GM18526 (cell line): ENCODE data around the gene MTHFD1L.

Experiments
- POLR2A ChIP-seq: IDR thresholded peaks from 3 replicates; pipeline ENCODE4 v1.6.1; 2011; ENCODE audit not compliant: insufficient read length; ENCODE audit errors: extremely low read depth

Gene MTHFD1L

DNA sequence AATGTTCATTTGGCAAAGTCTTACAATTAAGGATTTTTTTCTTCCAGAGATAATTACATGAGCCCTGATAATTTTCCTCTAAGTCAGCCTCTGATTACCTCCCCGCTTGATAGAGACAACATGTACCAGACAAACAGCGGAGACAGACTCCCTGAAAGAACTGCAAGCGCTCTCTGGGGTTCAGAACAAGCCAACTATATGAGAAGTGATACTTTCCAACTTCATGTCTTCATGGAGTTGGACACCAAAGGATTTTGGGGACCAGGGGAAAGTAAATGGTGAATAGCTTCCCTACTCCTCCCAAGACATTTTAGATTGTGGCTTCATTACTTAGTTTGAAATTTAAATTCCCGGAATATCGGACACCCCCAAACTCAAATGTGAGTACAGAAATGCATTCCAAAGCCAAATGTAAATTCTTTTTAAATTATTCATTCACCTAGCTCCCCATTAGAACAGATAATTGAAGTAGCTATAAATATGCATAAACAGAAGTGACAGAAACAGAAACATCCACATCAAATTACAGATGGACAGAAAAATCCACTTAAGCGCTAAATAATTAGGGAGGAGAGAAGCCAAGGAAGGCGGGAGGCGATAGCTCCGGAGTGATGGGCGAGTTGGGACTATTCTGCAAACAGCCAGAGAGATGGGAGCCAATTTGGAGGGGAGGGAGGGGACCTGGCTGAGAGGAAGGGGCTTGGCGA, 244.5 kb downstream of the MTHFD1L start:
- no peak for TF ChIP-seq POLR2A

DNA sequence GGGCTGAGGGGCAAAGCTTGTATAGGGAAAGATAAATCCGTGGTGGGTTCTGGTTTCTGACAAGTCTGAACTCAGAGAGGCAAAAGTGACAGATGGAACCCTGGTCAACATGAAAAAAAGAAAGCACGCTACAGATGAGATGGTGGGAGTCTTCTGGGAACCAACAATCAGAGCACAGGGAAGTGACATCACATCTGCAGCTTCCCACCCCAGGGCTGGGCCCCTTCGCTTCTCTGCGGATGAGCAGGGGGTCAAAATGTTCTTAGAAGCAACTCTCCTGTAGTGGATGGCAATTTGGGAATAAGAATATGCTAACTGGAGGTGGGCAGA, 245.0 kb downstream of the MTHFD1L start:
- no peak for TF ChIP-seq POLR2A

DNA sequence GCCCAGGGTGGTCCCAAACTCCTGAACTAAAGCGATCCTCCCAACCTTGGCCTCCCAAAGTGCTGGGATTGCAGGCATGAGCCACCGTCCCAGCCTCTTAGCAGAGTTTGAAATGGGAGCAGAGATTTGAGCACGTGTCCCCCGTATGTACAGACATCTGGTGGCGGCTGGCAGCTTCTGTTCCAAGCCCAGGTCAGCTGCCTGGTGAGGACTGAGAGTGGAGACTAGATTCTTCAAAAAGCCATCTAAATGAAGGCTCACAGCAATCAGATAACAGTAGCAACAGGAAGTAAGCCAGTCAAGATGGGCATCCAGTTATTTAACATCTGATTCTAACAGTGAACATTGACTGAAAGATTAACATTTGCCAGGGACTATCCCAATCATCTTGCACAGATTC, 246.2 kb downstream of the MTHFD1L start:
- TF ChIP-seq POLR2A, result no peak

DNA sequence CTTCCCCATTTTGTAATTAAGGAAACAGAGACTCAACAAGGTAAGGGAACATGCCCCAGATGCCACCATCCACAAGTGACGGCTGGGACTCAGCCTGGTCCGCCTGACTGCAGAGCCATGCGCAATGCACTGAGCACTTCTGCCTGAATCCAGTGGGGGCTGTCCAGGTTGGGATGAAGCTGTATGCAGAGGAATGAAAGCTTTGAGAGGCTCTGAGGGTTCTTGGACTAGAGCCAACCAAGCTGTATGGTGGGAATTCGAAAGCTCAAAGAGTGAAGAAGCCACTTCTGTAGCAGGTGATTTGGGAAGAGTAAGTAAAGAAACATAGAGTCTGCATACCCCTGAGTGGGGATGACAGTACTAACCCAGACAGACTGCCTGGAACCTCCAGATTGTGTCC, 246.6 kb downstream of the MTHFD1L start:
- TF ChIP-seq POLR2A, result no peak

DNA sequence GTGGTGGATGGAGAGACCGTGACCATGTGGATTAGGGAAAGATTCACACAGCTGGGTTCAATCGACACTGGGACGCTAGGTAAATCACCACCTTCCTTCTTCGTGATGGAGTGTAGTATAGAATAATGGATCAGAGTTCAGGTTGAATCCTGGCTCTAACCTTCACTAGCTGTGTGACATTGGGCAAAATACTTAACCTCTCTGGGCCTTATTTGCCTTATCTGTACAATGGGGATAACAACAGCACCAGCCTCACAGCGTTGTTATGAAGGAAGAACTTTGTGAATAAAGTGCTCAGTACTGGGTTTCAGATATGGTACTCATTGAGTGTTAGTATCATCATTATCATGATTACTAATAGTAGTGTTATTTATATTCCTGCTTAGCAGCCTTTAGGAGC, 248.1 kb downstream of the MTHFD1L start:
- TF ChIP-seq POLR2A, result no peak

DNA sequence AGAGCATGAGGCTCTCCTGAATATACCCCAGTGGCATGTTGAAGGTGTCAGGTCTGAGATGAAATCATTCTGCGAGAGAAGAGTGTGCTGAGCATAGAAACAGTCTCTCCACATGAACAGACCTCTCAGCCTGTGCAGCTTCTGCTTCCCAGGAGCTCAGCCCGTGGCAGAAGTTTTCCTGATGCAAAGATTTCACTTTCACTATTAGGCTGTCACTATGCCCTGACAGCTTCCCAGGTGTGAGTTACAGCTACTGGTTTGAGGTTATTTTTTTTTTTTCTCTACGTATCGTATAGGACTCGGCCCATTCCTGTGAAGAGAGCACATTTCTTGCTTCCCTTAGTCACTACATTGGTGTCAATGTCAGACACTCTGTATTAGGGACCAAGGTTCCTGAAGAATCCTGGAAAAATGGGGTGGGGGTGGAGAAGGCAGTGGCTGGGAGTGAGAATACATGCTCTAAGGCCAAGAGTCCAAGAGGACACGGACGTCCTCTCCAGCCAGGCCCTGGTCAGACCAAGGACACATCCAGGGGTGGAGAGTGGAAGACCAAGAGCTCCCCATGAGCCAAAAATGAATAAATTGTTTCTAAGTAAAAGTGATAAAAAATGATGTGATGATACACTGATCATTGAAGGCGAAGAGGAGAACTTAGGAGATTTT, 253.1 kb downstream of the MTHFD1L start:
- no peak for TF ChIP-seq POLR2A

DNA sequence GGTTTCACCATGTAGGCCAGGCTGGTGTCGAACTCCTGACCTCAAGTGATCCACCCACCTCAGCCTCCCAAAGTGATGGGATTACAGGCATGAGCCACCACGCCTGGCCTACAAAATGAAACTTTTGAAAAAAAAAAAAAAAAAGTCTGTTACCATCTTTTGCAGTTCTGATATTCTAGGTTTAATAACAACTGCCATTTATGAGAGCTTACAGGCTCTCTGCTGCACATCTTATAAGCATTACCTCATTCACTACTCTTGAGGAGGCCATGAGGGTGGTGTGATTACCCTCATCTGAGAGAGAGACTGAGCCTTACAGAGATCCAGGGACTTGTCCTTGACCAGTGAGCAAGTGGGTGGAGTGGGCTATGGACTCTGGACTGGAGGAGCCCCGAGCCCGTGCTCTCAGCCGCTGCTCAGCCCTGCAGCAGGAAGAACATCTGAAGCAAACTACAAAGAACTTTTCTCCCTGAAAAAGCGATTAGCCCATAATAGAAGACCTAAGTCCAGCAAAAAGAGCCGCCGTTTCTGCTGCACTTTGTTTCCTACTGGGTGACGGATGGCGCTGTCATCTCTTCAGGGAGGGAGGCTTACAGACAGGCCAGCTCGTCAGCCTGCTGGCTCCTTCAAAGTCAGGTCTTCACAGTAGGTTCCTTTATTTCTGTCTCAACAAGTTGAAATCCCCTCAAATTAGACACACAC, 254.5 kb downstream of the MTHFD1L start:
- no peak for TF ChIP-seq POLR2A

DNA sequence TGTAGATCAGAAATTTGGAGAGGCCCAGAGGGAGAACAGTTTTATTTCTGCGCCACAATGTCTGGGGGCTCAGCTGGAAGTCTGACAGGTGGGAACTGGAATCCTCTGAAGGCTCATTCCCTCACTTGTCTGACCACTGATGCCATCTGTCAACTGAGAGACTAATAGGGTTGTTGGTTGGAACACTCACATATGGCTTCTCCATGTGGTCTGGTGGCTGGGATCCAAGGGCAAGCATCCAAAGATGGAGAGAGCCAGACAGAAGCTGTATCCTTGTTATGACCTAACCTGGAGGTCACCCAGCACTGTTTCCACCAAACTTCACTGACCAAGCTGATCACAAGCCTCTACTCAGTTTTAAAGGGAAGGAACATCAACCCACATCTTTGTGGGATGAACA, 256.4 kb downstream of the MTHFD1L start:
- TF ChIP-seq POLR2A, result no peak

DNA sequence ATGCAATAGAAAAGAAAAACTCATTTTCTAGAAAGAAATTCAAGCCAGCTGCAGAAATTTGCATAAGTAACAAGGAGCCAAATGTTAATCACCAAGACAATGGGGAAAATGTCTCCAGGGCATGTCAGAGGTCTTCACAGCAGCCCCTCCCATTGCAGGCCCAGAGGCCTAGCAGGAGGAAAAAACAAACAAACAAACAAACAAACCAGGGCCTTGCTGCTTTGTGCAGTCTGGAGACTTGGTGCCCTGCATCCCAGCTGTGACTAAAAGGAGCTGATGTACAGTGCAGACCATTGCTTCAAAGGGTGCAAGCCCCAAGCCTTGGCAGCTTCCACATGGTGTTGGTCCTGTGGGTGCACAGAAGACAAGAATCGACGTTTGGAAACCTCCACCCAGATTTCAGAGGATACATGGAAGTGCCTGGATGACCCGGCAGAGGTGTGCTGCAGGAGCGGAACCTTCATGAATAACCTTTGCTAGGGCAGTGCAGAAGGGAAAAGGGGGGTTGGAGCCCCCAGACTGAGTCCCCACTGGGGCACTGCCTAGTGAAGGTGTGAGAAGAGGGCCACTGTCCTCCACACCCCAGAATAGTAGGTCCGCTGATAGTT, 263.4 kb downstream of the MTHFD1L start:
- no peak for TF ChIP-seq POLR2A

DNA sequence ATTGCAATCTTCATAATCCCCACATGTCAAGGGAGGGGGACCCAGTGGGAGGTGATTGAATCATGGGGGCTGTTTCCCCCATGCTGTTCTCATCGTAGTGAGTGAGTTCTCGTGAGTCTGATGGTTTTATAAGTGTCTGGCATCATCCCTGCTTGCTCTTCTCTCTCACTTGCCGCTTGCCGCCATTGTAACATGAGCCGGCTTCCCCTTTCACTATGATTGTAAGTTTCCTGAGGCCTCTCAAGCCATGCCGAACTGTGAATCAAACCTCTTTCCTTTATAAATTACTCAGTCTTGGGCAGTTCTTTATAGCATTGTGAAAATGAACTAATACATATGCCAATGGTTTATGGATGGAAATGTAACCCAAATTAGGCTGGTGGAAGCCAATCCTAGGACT, 264.8 kb downstream of the MTHFD1L start:
- TF ChIP-seq POLR2A, result no peak

DNA sequence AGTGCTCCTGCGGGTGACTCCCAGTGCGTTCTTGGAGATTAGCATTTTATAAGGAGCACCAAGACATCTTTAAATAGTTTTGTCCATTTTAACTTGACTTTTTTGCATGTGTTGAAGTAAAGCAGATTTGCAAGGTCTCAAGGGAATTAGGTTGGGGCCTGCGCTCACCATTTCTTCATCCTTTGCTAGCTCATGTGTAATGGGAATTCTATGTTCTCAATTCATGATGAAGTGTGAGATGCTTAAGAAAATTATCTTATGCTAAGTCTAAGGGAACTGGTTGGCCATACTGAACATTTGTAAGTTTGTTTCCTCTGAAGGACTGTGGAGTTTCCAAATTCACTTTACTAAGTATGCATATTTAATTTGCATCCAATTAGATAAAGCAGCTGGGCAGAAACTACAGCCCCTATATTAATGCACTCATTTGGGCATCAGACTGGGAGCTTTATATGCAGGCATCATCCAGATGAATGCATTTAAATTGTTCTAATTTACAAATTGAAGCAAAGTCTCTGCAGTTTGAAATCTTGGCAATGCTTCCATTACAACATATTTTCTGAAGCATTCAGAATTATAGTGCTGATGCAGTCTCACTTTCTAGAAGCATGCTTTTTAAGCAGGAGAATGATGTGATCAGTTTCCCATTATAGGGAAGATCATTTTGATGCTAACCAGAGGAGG, 266.0 kb downstream of the MTHFD1L start:
- TF ChIP-seq POLR2A, result no peak

DNA sequence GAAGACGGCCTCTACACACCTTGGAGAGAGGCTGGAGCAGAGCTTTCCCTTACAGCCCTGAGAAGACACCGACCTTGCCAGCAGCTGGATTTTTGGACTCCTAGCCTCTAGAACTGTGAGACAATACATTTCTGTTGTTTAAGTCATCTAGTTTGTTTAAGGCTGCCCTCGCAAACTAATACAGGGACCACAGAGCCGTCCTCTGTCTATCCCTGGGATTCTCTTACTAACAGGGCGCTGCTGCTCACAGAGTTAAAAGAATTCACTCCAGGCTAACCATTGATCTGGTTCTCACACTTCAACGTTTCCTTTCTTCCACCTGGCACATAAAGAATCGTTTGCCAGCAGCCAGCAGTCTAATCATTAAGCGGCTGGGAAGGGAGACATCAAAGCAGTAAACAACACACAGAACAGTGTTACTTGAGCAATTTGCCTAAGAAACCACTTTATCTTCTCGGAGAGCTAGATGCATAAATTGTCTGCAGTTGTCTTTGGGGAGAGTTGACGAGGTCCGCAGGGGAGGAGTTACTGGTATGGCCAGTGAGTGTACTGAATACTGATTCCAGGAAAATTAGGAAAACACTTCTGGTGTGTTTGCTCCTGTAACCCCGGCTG, 270.7 kb downstream of the MTHFD1L start:
- TF ChIP-seq POLR2A, result no peak

DNA sequence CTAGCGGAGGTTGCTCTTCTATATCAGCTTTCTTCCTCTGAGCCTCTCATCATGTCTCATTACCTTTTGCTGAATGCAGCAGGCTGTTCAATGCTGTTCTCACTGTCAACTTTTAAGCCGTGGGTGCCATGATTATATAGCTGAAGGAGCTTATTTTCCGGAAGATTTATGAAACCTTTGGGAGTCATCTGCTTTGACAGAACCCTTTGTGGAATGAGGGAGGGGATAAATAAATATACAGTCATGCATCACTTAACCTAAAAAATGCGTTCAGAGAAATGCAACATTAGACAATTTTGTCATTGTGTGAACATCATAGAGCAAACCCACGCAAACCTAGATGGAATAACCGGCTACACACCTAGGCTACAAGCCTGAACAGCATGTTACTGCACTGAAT, 272.0 kb downstream of the MTHFD1L start:
- TF ChIP-seq POLR2A, result no peak

DNA sequence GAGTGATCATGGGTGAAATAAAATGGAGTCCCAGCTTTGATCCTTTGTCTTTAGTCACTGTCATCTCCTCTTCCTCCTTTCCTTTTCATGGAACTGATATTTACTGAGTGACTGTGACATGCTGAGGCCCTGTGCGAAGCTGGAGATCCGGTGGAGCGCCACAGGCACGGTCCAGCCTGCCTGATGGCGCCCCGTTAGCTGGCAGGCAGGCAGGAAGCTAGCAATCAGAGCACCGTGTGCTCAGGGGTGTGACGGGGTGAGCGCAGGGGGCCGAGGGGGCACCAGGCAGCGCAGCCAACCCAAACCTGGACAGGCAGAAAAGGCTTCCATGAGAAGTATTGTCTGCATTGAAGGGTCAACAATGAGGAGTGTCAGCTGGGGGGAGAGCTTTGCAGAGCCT, 274.0 kb downstream of the MTHFD1L start:
- TF ChIP-seq POLR2A, result no peak

DNA sequence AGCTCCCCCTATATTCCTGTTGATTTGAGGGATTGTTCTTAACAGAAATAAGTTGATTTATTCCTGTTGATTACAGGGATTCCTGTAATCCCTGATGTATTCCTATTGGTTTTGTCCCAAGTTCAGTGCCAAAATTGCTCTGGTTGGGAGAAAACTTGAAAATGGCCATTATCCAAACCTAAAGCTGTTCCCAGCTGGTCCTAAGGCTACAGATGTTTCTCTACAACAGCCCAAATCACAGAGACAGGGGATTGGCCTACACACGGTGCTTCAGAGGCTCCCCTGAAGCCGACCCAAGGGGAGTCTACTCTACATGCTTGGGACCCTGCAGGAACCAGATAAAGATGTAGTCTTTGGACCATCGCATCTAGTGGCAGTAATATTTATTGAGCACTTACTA, 275.3 kb downstream of the MTHFD1L start:
- no peak for TF ChIP-seq POLR2A
